ENCODE data around the gene NET1. TPM values are rescaled to one million over a fixed set of nuclear protein-coding genes. Genes with fewer than 3 reads are reported as not detected.

The NET1 gene
- total RNA-seq, 2 experiments from 2014 or later: 39.8 to 46.3 TPM

GRCh38 chr10:5490698-5491464, 78.5 kb downstream of the NET1 start:
- H3K9me3 ChIP-seq (ENCODE audit: low read length): no peaks in the 10 kb centered on the region
- TF ChIP-seq CTCF (conservative IDR thresholded peaks at IDR 0.05; ENCODE audit: low read length): no peak
- TF ChIP-seq EZH2phosphoT487 (IDR thresholded peaks at IDR 0.05; ENCODE audit: borderline replicate concordance, low read depth, low read length): no peak
- no peaks in the 10 kb centered on the region for H3K9me2 ChIP-seq (ENCODE audit: insufficient read depth, low read length)
- H2AFZ ChIP-seq (ENCODE audit: low read length): no peak overlapping the region
- CTCF ChIA-PET (ENCODE audit: unreplicated experiment): no interaction called here
- H4K20me1 ChIP-seq (ENCODE audit: insufficient read depth, low read length): no peaks in the 10 kb centered on the region
- no peaks in the 10 kb centered on the region for H3K36me3 ChIP-seq (ENCODE audit: insufficient read depth, low read length)
- no peaks in the 10 kb centered on the region for H3K79me2 ChIP-seq (ENCODE audit: insufficient read depth, low read depth, low read length)
- peaks cover 8% of the 10 kb centered on the region for H3K4me1 ChIP-seq (ENCODE audit: insufficient read depth, low read length, poor library complexity, severe bottlenecking)
- POLR2A ChIA-PET: interaction anchor here (0.7 kb wide), 1 partner anchor 43 kb away, joined by 3 read pairs; no protein-coding TSS in a partner anchor
- DNase-seq (ENCODE audit: low spot score): peak; percentile 40
- intact Hi-C loops (cut with micrococcal nuclease; ENCODE audit: unreplicated experiment): no loop called here
- H3K27ac ChIP-seq (ENCODE audit: low read depth, low read length, poor library complexity, severe bottlenecking): no peak overlapping the region
- no TSS peak for BruUV-seq (replicated peaks)
- H3K4me2 ChIP-seq (ENCODE audit: low read length): no peak overlapping the region
- H3K4me3 ChIP-seq (ENCODE audit: low read depth, low read length, poor library complexity, severe bottlenecking): no peak overlapping the region

- no peaks in the 10 kb centered on the region for H3K9me3 ChIP-seq (ENCODE audit: low read length)
- H3K36me3 ChIP-seq (ENCODE audit: insufficient read depth, low read length): no peaks in the 10 kb centered on the region
- H3K9me2 ChIP-seq (ENCODE audit: insufficient read depth, low read length): no peaks in the 10 kb centered on the region
- no peaks in the 10 kb centered on the region for H3K79me2 ChIP-seq (ENCODE audit: insufficient read depth, low read depth, low read length)
- no peak overlapping the region for H2AFZ ChIP-seq (ENCODE audit: low read length)
- H3K27ac ChIP-seq (ENCODE audit: low read depth, low read length, poor library complexity, severe bottlenecking): no peak overlapping the region
- no peak for TF ChIP-seq CTCF (conservative IDR thresholded peaks at IDR 0.05; ENCODE audit: low read length)
- TF ChIP-seq EZH2phosphoT487 (IDR thresholded peaks at IDR 0.05; ENCODE audit: borderline replicate concordance, low read depth, low read length): no peak
- CTCF ChIA-PET (ENCODE audit: unreplicated experiment): no interaction called here
- intact Hi-C loops (cut with micrococcal nuclease; ENCODE audit: unreplicated experiment): no loop called here
- H3K4me3 ChIP-seq (ENCODE audit: low read depth, low read length, poor library complexity, severe bottlenecking): no peak overlapping the region
- POLR2A ChIA-PET: no interaction called here
- BruUV-seq (replicated peaks): no TSS peak
- no peaks in the 10 kb centered on the region for H4K20me1 ChIP-seq (ENCODE audit: insufficient read depth, low read length)
- H3K4me1 ChIP-seq (ENCODE audit: insufficient read depth, low read length, poor library complexity, severe bottlenecking): peaks cover 8% of the 10 kb centered on the region
- DNase-seq (ENCODE audit: low spot score): no peak
- no peak overlapping the region for H3K4me2 ChIP-seq (ENCODE audit: low read length)
Observed at GRCh38 chr10:5491477-5491876, 79.1 kb downstream of the NET1 start.

GRCh38 chr10:5492322-5492855, 80.0 kb downstream of the NET1 start:
- ChIA-PET CTCF (ENCODE audit: unreplicated experiment) (no interaction called here), POLR2A (no interaction called here)
- Histone ChIP-seq H3K36me3 (ENCODE audit: insufficient read depth, low read length) (no peaks in the 10 kb centered on the region), H3K4me1 (ENCODE audit: insufficient read depth, low read length, poor library complexity, severe bottlenecking) (peaks cover 2% of the 10 kb centered on the region), H4K20me1 (ENCODE audit: insufficient read depth, low read length) (no peaks in the 10 kb centered on the region), H3K27ac (ENCODE audit: low read depth, low read length, poor library complexity, severe bottlenecking) (no peak overlapping the region), H3K9me2 (ENCODE audit: insufficient read depth, low read length) (no peaks in the 10 kb centered on the region), H3K4me2 (ENCODE audit: low read length) (no peak overlapping the region), H3K9me3 (ENCODE audit: low read length) (no peaks in the 10 kb centered on the region), H2AFZ (ENCODE audit: low read length) (no peak overlapping the region), H3K4me3 (ENCODE audit: low read depth, low read length, poor library complexity, severe bottlenecking) (no peak overlapping the region), H3K79me2 (ENCODE audit: insufficient read depth, low read depth, low read length) (no peaks in the 10 kb centered on the region)
- TF ChIP-seq CTCF (conservative IDR thresholded peaks at IDR 0.05; ENCODE audit: low read length) (no peak), EZH2phosphoT487 (IDR thresholded peaks at IDR 0.05; ENCODE audit: borderline replicate concordance, low read depth, low read length) (no peak)
- intact Hi-C loops (cut with micrococcal nuclease; ENCODE audit: unreplicated experiment): no loop called here
- BruUV-seq (replicated peaks): no TSS peak
- no peak for DNase-seq (ENCODE audit: low spot score)

Data from OCI-LY7 (cell line).